Peyer's patch (tissue), 4 donors: ENCODE measurements around the gene YTHDF1. TPM values are rescaled to one million over a fixed set of nuclear protein-coding genes. Genes with fewer than 3 reads are reported as not detected.
A peak's percentile ranks its signal among the peaks of the same experiment; 100 is the strongest.

ENCODE experiments used
- DNase-seq, 3 donors: peaks; one replicate each; pipeline ENCODE4 v3.0.0-alpha.2; 2017 to 2019
- H3K27ac ChIP-seq, 4 donors: fragments of 200-600 bp; sonication (generic); one replicate each; pipeline ENCODE4 v1.5.1; 2016 to 2019
- H3K27me3 ChIP-seq, 2 donors: fragments of 200-600 bp; sonication (generic); one replicate each; pipeline ENCODE4 v1.5.1; 2019
- H3K36me3 ChIP-seq, 3 donors: fragments of 200-600 bp; sonication (generic); one replicate each; pipeline ENCODE4 v1.5.1; 2016 to 2019
- H3K4me1 ChIP-seq, 4 donors: fragments of 200-600 bp; sonication (generic); one replicate each; pipeline ENCODE4 v1.5.1; 2016 to 2019
- H3K4me3 ChIP-seq, 4 donors: fragments of 200-600 bp; sonication (generic); 1 replicate in 3 of 4; 2 replicates in 1 of 4; pipeline ENCODE4 v1.5.1; 2016 to 2019; ENCODE audit warnings: mild to moderate bottlenecking in 1 of 4
- H3K9me3 ChIP-seq, 4 donors: fragments of 200-600 bp; sonication (generic); one replicate each; pipeline ENCODE4 v1.5.1; 2016 to 2019; ENCODE audit warnings: mild to moderate bottlenecking in 1 of 4
- POLR2A ChIP-seq, 2 donors: fragments of 450-650 bp; IDR thresholded peaks; one replicate each; pipeline ENCODE4 v1.5.1; 2017; ENCODE audit warnings: antibody characterized with exemption in 2 of 2, mild to moderate bottlenecking in 2 of 2, moderate library complexity in 2 of 2
- total RNA-seq, 4 donors: library from RNA; depleted of rRNA; stranded (reverse); fragments of >200 nt; gene quantifications; one replicate each; pipeline ENCODE4 v1.1.0, GENCODE V29; 2016
- TF ChIP-seq, protein P1 (sequence below), 6 experiments: fragments of 450-650 bp in 4 of 6; fragments of 200-600 bp in 2 of 6; sonication (generic) in 1 of 6; IDR thresholded peaks; one replicate each; pipeline ENCODE4 v1.5.1; 2017 to 2019; ENCODE audit warnings: antibody characterized with exemption in 6 of 6, mild to moderate bottlenecking in 3 of 6, moderate library complexity in 1 of 6

The YTHDF1 gene
- total RNA-seq, 4 donors from 2014 or later, result 25.7 to 30.5 (median 28.3) TPM

DNA sequence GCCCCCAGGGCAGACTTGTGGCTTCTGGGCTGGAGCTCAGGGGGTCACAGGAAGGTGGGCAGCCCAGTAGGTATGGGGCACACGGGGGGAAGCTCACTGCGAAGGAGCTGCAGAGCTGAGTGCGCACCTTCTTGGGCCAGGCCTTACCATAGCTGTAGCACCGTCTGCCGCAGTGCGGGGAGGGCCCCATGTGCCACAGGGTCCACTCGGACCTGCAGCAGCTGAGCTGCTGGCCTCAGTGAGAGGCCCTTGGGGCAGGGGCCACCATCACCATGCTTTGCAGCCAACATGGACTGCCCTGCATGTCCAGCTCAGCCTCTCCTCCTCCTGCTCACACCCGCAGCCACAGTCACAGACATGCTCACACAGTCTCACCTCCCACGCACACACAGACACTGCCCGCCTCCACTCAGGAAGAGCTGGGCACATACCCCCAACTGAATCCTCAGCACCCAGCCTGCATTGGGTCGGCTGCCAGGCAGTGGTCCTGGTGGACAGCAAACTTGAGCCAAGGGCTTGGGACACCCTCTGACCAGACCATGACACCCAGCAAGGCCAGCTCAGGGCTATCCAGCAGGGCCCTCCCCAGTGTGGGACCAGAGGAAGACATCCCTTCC lies 35.3 kb downstream of the YTHDF1 start:
- Histone ChIP-seq H3K4me1 (peaks cover 0 to 26% (median 18%) of the 10 kb centered on the region in 4 donors), H3K27me3 (peaks cover 0 to 42% of the 10 kb centered on the region in 2 donors), H3K4me3 (no peak overlapping the region), H3K9me3 (no peaks in the 10 kb centered on the region), H3K27ac (no peak overlapping the region), H3K36me3 (no peaks in the 10 kb centered on the region)
- TF ChIP-seq, protein P1, sequence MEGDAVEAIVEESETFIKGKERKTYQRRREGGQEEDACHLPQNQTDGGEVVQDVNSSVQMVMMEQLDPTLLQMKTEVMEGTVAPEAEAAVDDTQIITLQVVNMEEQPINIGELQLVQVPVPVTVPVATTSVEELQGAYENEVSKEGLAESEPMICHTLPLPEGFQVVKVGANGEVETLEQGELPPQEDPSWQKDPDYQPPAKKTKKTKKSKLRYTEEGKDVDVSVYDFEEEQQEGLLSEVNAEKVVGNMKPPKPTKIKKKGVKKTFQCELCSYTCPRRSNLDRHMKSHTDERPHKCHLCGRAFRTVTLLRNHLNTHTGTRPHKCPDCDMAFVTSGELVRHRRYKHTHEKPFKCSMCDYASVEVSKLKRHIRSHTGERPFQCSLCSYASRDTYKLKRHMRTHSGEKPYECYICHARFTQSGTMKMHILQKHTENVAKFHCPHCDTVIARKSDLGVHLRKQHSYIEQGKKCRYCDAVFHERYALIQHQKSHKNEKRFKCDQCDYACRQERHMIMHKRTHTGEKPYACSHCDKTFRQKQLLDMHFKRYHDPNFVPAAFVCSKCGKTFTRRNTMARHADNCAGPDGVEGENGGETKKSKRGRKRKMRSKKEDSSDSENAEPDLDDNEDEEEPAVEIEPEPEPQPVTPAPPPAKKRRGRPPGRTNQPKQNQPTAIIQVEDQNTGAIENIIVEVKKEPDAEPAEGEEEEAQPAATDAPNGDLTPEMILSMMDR (IDR thresholded peaks at IDR 0.05), result no peak
- TF ChIP-seq POLR2A (IDR thresholded peaks at IDR 0.05), result no peak
- DNase-seq, result no peak

DNA sequence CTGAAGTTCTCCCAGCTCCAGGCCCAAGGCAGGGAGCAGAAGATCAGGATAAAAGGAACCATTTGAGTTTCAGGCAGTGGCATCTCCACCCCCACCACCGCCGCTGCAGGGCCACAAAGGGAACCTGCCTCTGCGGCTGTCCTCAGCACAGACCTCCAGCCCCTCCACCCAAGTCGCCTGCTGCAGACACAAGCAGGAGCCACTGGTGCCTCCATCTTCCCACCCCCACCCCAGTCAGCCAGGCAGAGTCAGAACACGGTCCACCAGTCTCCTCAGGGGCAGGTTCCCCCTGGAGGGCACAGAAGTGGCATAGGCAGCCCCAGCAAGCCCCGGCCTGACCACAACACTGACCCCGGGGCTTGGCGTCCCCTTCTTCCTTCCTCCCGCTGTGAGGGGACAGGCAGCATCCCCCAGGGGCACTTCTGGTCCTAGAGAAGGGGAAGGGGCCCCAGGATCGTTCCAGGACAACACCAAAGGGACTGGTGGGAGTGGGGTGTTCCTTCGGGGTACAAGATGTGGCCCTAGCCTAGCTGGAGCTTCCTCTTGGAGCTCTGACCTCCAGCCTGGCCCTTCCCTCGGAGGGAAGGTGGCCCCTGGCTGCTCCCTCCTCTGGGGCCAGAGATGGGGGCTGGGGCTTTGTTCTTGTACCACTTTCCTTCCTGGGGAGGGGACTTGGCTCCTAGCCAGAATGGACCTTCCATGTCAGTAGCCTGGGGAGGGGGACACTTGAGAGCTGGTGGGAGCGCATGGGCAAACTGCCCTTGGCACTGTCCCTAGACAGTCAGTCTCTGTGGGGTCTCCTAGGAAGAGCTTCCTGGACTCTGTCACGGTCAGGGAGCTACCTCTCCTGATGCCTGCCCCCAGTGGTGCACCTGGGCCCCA lies 36.0 kb downstream of the YTHDF1 start:
- no peaks in the 10 kb centered on the region for H3K36me3 ChIP-seq
- no peak overlapping the region for H3K4me3 ChIP-seq
- no peaks in the 10 kb centered on the region for H3K9me3 ChIP-seq
- H3K27me3 ChIP-seq, result peaks cover 0 to 49% of the 10 kb centered on the region in 2 donors
- H3K4me1 ChIP-seq, result peaks cover 0 to 30% (median 18%) of the 10 kb centered on the region in 4 donors
- TF ChIP-seq, protein P1 (IDR thresholded peaks at IDR 0.05), result no peak
- no peak for TF ChIP-seq POLR2A (IDR thresholded peaks at IDR 0.05)
- no peak overlapping the region for H3K27ac ChIP-seq
- DNase-seq, result no peak

DNA sequence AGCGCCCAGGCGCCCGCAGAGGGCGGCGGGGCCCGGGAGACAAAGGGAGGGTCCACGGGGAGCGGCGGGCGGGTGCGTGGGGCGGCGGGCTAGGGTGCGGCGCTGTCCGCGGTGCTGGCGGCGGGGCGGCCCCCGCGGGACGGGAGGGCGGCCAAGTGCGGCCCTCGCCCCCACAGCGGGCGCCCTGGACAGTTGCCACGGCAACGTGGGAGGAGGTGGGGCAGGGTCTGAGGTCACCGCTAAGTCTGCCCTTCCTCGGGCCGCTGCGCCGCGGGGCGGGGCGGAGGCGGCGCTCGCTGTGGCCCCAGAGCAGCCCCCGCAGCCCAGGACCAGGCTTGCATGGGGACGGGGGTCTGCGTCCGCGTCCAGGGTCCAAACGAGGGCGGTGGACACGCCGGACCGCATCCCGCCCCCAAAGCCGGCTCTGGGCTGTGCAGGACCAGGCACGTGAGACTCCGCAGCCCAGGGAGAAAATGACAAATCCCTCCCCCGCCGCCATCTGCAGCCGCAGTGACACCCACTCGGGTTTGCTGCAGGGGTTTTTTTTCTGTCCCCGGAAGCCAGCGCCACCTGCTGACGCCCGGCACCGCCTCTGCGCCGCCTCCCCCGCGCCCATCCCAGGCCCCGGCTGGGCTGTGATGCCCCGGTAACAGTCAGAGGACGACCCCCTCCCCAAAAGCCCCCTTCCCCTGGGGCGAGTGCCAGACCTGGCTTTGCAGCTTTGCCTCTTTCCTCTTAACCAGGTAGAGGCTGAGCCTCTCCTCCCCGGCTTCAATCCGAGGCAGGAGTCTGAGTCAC lies 36.8 kb downstream of the YTHDF1 start:
- Histone ChIP-seq H3K36me3 (no peaks in the 10 kb centered on the region), H3K4me3 (peak overlapping the region; percentile 12 to 54 (median 30))
- DNase-seq, result peak in 2 of 3 donors; percentile 49 to 71

DNA sequence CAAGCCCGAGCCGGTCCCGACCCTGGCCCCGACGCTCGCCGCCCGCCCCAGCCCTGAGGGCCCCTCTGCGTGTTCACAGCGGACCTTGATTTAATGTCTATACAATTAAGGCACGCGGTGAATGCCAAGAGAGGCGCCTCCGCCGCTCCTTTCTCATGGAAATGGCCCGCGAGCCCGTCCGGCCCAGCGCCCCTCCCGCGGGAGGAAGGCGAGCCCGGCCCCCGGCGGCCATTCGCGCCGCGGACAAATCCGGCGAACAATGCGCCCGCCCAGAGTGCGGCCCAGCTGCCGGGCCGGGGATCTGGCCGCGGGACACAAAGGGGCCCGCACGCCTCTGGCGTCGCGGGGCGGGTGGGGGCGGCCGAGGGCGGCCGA lies 37.5 kb downstream of the YTHDF1 start:
- peaks cover 0 to 33% (median 18%) of the 10 kb centered on the region in 4 donors for H3K4me1 ChIP-seq
- no peak overlapping the region for H3K27ac ChIP-seq
- peak overlapping the region in 2 of 4 donors; percentile 27 to 54 for H3K4me3 ChIP-seq
- TF ChIP-seq POLR2A (IDR thresholded peaks at IDR 0.05), result no peak
- TF ChIP-seq, protein P1 (IDR thresholded peaks at IDR 0.05), result no peak
- peaks cover 0 to 63% of the 10 kb centered on the region in 2 donors for H3K27me3 ChIP-seq
- no peak for DNase-seq
- no peaks in the 10 kb centered on the region for H3K36me3 ChIP-seq
- H3K9me3 ChIP-seq, result no peaks in the 10 kb centered on the region

More for the DNA sequence above, 36.8 kb downstream of the YTHDF1 start:
- Histone ChIP-seq H3K9me3 (no peaks in the 10 kb centered on the region), H3K27ac (no peak overlapping the region), H3K27me3 (peaks cover 0 to 57% of the 10 kb centered on the region in 2 donors), H3K4me1 (peaks cover 0 to 33% (median 18%) of the 10 kb centered on the region in 4 donors)
- TF ChIP-seq, protein P1 (IDR thresholded peaks at IDR 0.05), result peak in 5 of 6 experiments; percentile 23 to 49 (median 31)
- no peak for TF ChIP-seq POLR2A (IDR thresholded peaks at IDR 0.05)

DNA sequence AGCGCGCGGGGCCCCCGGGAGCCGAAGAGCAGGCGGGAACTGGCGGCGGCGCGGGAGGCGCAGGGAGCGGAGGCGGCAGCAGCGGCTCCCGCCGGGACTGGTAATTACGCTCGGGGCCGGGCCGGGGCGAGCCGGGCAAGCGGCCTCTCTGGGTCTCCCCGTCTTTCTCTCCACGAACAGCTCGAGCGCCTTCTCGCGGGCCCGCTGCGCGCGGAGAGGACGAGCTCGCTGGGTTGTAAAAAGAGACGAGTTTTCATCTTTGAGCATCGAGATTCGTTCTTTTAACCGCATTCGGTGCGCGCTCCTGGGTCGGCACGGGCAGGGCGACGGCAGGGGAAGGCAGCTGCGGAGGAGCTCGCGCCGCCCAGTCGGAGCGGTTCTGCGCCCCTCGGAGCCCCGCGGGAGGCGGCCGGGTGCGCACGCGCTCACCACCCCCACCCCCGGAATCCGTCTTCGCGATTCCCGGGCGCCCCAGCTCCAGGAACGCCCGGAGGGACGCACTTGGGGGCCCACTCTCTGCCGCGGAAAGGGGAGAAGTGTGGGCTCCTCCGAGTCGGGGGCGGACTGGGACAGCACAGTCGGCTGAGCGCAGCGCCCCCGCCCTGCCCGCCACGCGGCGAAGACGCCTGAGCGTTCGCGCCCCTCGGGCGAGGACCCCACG lies 38.0 kb downstream of the YTHDF1 start:
- Histone ChIP-seq H3K36me3 (no peaks in the 10 kb centered on the region), H3K27ac (no peak overlapping the region), H3K9me3 (no peaks in the 10 kb centered on the region), H3K4me3 (peak overlapping the region in 1 of 4 donors; percentile 4), H3K27me3 (peaks cover 0 to 63% of the 10 kb centered on the region in 2 donors), H3K4me1 (peaks cover 0 to 33% (median 18%) of the 10 kb centered on the region in 4 donors)
- TF ChIP-seq, protein P1 (IDR thresholded peaks at IDR 0.05), result no peak
- TF ChIP-seq POLR2A (IDR thresholded peaks at IDR 0.05), result no peak
- no peak for DNase-seq
